GM19397 (cell line): ENCODE results near the gene ZNF143.
"Not testable (repeated sequence)": the region's sequence is repeated elsewhere in the genome, so short reads cannot be mapped to it uniquely, and the experiment has no call there.

ENCODE experiments used
- ATAC-seq: cut with Tn5 transposase; IDR thresholded peaks from one replicate; pipeline ENCODE4 v1.9.1; 2021; ENCODE audit warnings: mild to moderate bottlenecking, moderate library complexity; ENCODE audit not compliant: unreplicated experiment

The ZNF143 gene

GRCh38 chr11:9460322-9461062 lies at the start of gene ZNF143:
TSS of gene ZNF143 (plus strand) at chr11:9461012. CDS start at chr11:9471309, 10,297 bp downstream.
- ATAC-seq: peak; percentile 83

GRCh38 chr11:9428706-9429105 lies 32.1 kb upstream of the ZNF143 start:
- ATAC-seq: no peak

GRCh38 chr11:9438611-9439010 lies 22.2 kb upstream of the ZNF143 start:
- no peak for ATAC-seq

- ATAC-seq: no peak
These were observed 14.6 kb upstream of the ZNF143 start for GRCh38 chr11:9446230-9446629.

GRCh38 chr11:9448576-9449352 lies 12.0 kb upstream of the ZNF143 start:
- no peak for ATAC-seq

GRCh38 chr11:9452023-9452422 lies 8.8 kb upstream of the ZNF143 start:
- not testable (repeated sequence) for ATAC-seq

- no peak for ATAC-seq
These were observed 5.1 kb upstream of the ZNF143 start for GRCh38 chr11:9455722-9456121.

- ATAC-seq: no peak
These were observed 1.0 kb upstream of the ZNF143 start for GRCh38 chr11:9459667-9460321.

GRCh38 chr11:9461063-9461759 lies 399 bp downstream of the ZNF143 start:
- ATAC-seq: peak; percentile 60

GRCh38 chr11:9461760-9462134 lies 935 bp downstream of the ZNF143 start:
- ATAC-seq: no peak

GRCh38 chr11:9462172-9462799 lies 1.5 kb downstream of the ZNF143 start:
- no peak for ATAC-seq

- no peak for ATAC-seq
These were observed 2.2 kb downstream of the ZNF143 start for GRCh38 chr11:9462806-9463537.

GRCh38 chr11:9470765-9471164 lies 10.0 kb downstream of the ZNF143 start:
- ATAC-seq: no peak

- no peak for ATAC-seq
These were observed 12.6 kb downstream of the ZNF143 start for GRCh38 chr11:9473408-9473807.

GRCh38 chr11:9479899-9480298 lies 19.1 kb downstream of the ZNF143 start:
- no peak for ATAC-seq

GRCh38 chr11:9489080-9489765 lies 28.4 kb downstream of the ZNF143 start:
- ATAC-seq: no peak

GRCh38 chr11:9490376-9490775 lies 29.6 kb downstream of the ZNF143 start:
- ATAC-seq: no peak

- no peak for ATAC-seq
These were observed 32.7 kb downstream of the ZNF143 start for GRCh38 chr11:9493492-9493891.

- ATAC-seq: no peak
These were observed 33.5 kb downstream of the ZNF143 start for GRCh38 chr11:9494316-9494715.
